Natural killer cell (primary cell): ENCODE measurements around the gene IMMT. TPM values are rescaled to one million over a fixed set of nuclear protein-coding genes. Genes with fewer than 3 reads are reported as not detected.

Source experiments
- ATAC-seq, 3 donors: fragments of 150-1000 bp in 2 of 3; fragments of 200-7000 bp in 1 of 3; cut with Tn5 transposase; 1 replicate in 1 of 3; 2 replicates in 2 of 3; pipeline ENCODE4 v1.10.0; 2021; ENCODE audit warnings: mild to moderate bottlenecking in 2 of 3, moderate library complexity in 2 of 3
- DNase-seq, 2 donors: peaks; one replicate each; pipeline versions ENCODE4 v3.0.0 to v3.0.0-alpha.2; 2013 to 2021; ENCODE audit warnings: mixed read lengths in 1 of 2
- H3K27ac ChIP-seq: one replicate; pipeline ENCODE4 v1.5.1; 2013; ENCODE audit warnings: mild to moderate bottlenecking, low read length
- H3K27me3 ChIP-seq: one replicate; pipeline ENCODE4 v1.6.1; 2013; ENCODE audit warnings: low read length; ENCODE audit not compliant: control insufficient read depth, insufficient read depth
- H3K36me3 ChIP-seq: one replicate; pipeline ENCODE4 v1.6.1; 2013; ENCODE audit warnings: low read length; ENCODE audit not compliant: control insufficient read depth, insufficient read depth
- H3K4me1 ChIP-seq: one replicate; pipeline ENCODE4 v1.6.1; 2013; ENCODE audit warnings: low read length; ENCODE audit not compliant: control insufficient read depth, insufficient read depth
- H3K4me3 ChIP-seq: one replicate; pipeline ENCODE4 v1.5.1; 2013; ENCODE audit warnings: low read length
- H3K9me3 ChIP-seq: one replicate; pipeline ENCODE4 v1.6.1; 2013; ENCODE audit warnings: low read length; ENCODE audit not compliant: control insufficient read depth, insufficient read depth
- H3K27ac Mint-ChIP-seq, 2 donors: one replicate each; pipeline ENCODE4 v1.8.0; 2022; ENCODE audit warnings: mild to moderate bottlenecking in 2 of 2, mixed read lengths in 2 of 2, moderate library complexity in 1 of 2
- H3K27me3 Mint-ChIP-seq, 2 donors: one replicate each; pipeline ENCODE4 v1.8.0; 2022; ENCODE audit warnings: low read depth in 2 of 2, mixed read lengths in 2 of 2
- H3K36me3 Mint-ChIP-seq: one replicate; pipeline ENCODE4 v1.8.0; 2022; ENCODE audit warnings: mixed read lengths
- H3K4me1 Mint-ChIP-seq, 2 donors: one replicate each; pipeline ENCODE4 v1.8.0; 2022; ENCODE audit warnings: mixed read lengths in 2 of 2
- H3K4me3 Mint-ChIP-seq: one replicate; pipeline ENCODE4 v1.8.0; 2022; ENCODE audit warnings: mild to moderate bottlenecking, moderate library complexity, mixed read lengths
- H3K9me3 Mint-ChIP-seq, 2 donors: one replicate each; pipeline ENCODE4 v1.8.0; 2022; ENCODE audit warnings: mixed read lengths in 2 of 2
- WGBS: methylation state at CpG from one replicate; pipeline ENCODE4 v1.1.7; 2013; ENCODE audit warnings: missing lambda C conversion rate; ENCODE audit not compliant: insufficient coverage; 5-methylcytosine and 5-hydroxymethylcytosine counted together
- intact Hi-C: fragments of 100-400 bp; cut with micrococcal nuclease; formaldehyde crosslinking; loops from one replicate; pipeline ENCODE4 v1.14.2; 2022
- total RNA-seq, 4 donors: library from RNA; stranded (reverse); fragments of 120-200 nt in 1 of 4; gene quantifications; one replicate each; pipeline versions ENCODE4 v1.2.3 to v1.2.4, GENCODE V29; 2013 to 2022
- TF ChIP-seq, protein P1 (sequence below): fragments of 200-600 bp; IDR thresholded peaks from one replicate; pipeline ENCODE4 v1.8.0; 2022; ENCODE audit warnings: antibody characterized with exemption

The IMMT gene
- total RNA-seq, 3 donors from 2014 or later (not counting 1 experiment from before 2014, with no cell fraction given), result 54.5 to 62.6 (median 59.0) TPM

- ATAC-seq, result no peak
- Histone ChIP-seq H3K27ac (no peak overlapping the region), H3K4me1 (no peaks in the 10 kb centered on the region), H3K4me3 (no peak overlapping the region), H3K27me3 (no peaks in the 10 kb centered on the region), H3K9me3 (no peaks in the 10 kb centered on the region), H3K36me3 (peaks cover 73% of the 10 kb centered on the region)
- Mint-ChIP-seq H3K4me3 (no peak overlapping the region), H3K4me1 (no peaks in the 10 kb centered on the region), H3K27ac (no peak overlapping the region), H3K27me3 (no peaks in the 10 kb centered on the region), H3K36me3 (peaks cover 46% of the 10 kb centered on the region), H3K9me3 (no peaks in the 10 kb centered on the region)
- WGBS, result 96% methylated on average over 2 of the region's 2 CpGs
- TF ChIP-seq, protein P1, sequence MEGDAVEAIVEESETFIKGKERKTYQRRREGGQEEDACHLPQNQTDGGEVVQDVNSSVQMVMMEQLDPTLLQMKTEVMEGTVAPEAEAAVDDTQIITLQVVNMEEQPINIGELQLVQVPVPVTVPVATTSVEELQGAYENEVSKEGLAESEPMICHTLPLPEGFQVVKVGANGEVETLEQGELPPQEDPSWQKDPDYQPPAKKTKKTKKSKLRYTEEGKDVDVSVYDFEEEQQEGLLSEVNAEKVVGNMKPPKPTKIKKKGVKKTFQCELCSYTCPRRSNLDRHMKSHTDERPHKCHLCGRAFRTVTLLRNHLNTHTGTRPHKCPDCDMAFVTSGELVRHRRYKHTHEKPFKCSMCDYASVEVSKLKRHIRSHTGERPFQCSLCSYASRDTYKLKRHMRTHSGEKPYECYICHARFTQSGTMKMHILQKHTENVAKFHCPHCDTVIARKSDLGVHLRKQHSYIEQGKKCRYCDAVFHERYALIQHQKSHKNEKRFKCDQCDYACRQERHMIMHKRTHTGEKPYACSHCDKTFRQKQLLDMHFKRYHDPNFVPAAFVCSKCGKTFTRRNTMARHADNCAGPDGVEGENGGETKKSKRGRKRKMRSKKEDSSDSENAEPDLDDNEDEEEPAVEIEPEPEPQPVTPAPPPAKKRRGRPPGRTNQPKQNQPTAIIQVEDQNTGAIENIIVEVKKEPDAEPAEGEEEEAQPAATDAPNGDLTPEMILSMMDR, result no peak
- no peak for DNase-seq
- intact Hi-C loops, result no loop called here
These were observed 16.0 kb upstream of the IMMT start for GRCh38 chr2:86211033-86211795.

GRCh38 chr2:86204458-86204857, 9.2 kb upstream of the IMMT start:
- Mint-ChIP-seq H3K27me3 (no peaks in the 10 kb centered on the region), H3K4me1 (peaks cover 20 to 27% of the 10 kb centered on the region in 2 donors), H3K27ac (no peak overlapping the region), H3K36me3 (peaks cover 14% of the 10 kb centered on the region), H3K4me3 (no peak overlapping the region), H3K9me3 (no peaks in the 10 kb centered on the region)
- Histone ChIP-seq H3K36me3 (peaks cover 30% of the 10 kb centered on the region), H3K9me3 (no peaks in the 10 kb centered on the region), H3K4me3 (no peak overlapping the region), H3K27me3 (no peaks in the 10 kb centered on the region), H3K27ac (no peak overlapping the region), H3K4me1 (peaks cover 2% of the 10 kb centered on the region)
- no peak for ATAC-seq
- intact Hi-C loops, result no loop called here
- TF ChIP-seq, protein P1, result no peak
- no peak for DNase-seq
- 95% methylated on average over 7 of the region's 7 CpGs for WGBS

- no peaks in the 10 kb centered on the region for H3K9me3 Mint-ChIP-seq
- no peak overlapping the region for H3K27ac ChIP-seq
- no peaks in the 10 kb centered on the region for H3K9me3 ChIP-seq
- DNase-seq (no peak), ATAC-seq (no peak)
- H3K27ac Mint-ChIP-seq, result no peak overlapping the region
- no peak overlapping the region for H3K4me3 ChIP-seq
- TF ChIP-seq, protein P1, result no peak
- intact Hi-C loops, result no loop called here
- peaks cover 7% of the 10 kb centered on the region for H3K4me1 ChIP-seq
- peaks cover 24 to 31% of the 10 kb centered on the region in 2 donors for H3K4me1 Mint-ChIP-seq
- H3K27me3 ChIP-seq, result no peaks in the 10 kb centered on the region
- H3K4me3 Mint-ChIP-seq, result no peak overlapping the region
- H3K36me3 Mint-ChIP-seq, result peaks cover 10% of the 10 kb centered on the region
- H3K36me3 ChIP-seq, result peaks cover 22% of the 10 kb centered on the region
- H3K27me3 Mint-ChIP-seq, result no peaks in the 10 kb centered on the region
- WGBS, result 100% methylated on average over 1 of the region's 1 CpG
These were observed 8.4 kb upstream of the IMMT start for GRCh38 chr2:86203614-86204013.

DNA sequence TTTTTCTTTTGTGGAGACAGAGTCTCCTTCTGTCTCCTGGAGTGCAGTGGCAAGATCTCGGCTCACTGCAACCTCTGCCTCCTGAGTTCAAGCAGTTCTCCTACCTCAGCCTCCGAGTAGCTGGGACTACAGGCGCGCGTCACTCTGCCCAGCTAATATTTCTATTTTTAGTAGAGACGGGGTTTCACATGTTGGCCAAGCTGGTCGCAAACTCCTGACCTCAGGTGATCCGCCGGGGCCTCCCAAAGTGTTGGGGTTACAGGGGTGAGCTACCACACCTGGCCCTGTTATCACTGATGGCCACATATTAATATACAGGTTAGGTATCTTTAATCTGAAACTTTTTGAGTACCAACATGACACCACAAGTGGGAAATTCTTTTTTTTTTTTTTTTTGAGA, 7.4 kb upstream of the IMMT start:
- intact Hi-C loops, result no loop called here
- 82% methylated on average over 9 of the region's 9 CpGs for WGBS
- peaks cover 9% of the 10 kb centered on the region for H3K36me3 Mint-ChIP-seq
- no peaks in the 10 kb centered on the region for H3K27me3 Mint-ChIP-seq
- ATAC-seq, result no peak
- Histone ChIP-seq H3K27me3 (no peaks in the 10 kb centered on the region), H3K27ac (no peak overlapping the region), H3K4me3 (no peak overlapping the region), H3K9me3 (no peaks in the 10 kb centered on the region), H3K36me3 (peaks cover 15% of the 10 kb centered on the region), H3K4me1 (peaks cover 9% of the 10 kb centered on the region)
- no peaks in the 10 kb centered on the region for H3K9me3 Mint-ChIP-seq
- TF ChIP-seq, protein P1, result no peak
- H3K4me1 Mint-ChIP-seq, result peaks cover 24 to 31% of the 10 kb centered on the region in 2 donors
- no peak for DNase-seq
- no peak overlapping the region for H3K4me3 Mint-ChIP-seq
- H3K27ac Mint-ChIP-seq, result no peak overlapping the region
